ENCODE data around the gene MT2A. TPM values are rescaled to one million over a fixed set of nuclear protein-coding genes. Genes with fewer than 3 reads are reported as not detected.

Gene MT2A
- total and polyA plus RNA-seq, 2 of the 13 experiments (the other 11 are each of a cell fraction or from before 2014, with no cell fraction given) = 135 to 371 TPM

GRCh38 chr16:56601325-56601724, 7.1 kb upstream of the MT2A start:
- H3K9me3 ChIP-seq (ENCODE audit: low read length) = no peaks in the 10 kb centered on the region
- peak; percentile 8; the same call in 1 of the 3 replicates for ATAC-seq
- H3K4me2 ChIP-seq (ENCODE audit: low read depth, low read length) = no peak overlapping the region
- 6% methylated on average over 9 of the region's 9 CpGs for WGBS (ENCODE audit: low lambda C conversion rate)
- in situ Hi-C loops (cut with HindIII; ENCODE audit: extremely low pct_ligation_motif_present, low pct_unique_long_range_greater_than_20kb) (loop anchor here (5.0 kb wide), 1 partner anchor 101 kb away; no protein-coding TSS in a partner anchor), intact Hi-C loops (cut with micrococcal nuclease; ENCODE audit: unreplicated experiment) (loop anchor here (10.0 kb wide), 2 partner anchors 53 to 263 kb away; partner anchors contain the start of genes MT1B, MT1F and SLC12A3)
- CTCF ChIA-PET (ENCODE audit: low intra/inter-chr PET ratio, low total read pairs) = interaction anchor here (2.0 kb wide), 1 partner anchor 24 kb away, joined by 20 read pairs; no protein-coding TSS in a partner anchor
- peaks cover 28% of the 10 kb centered on the region for H3K4me1 ChIP-seq (ENCODE audit: insufficient read depth, low read length)
- FAIRE-seq = no peak
- no peak overlapping the region for H3K4me3 ChIP-seq (replicated peaks in 1 of 3; ENCODE audit: insufficient read depth in 1 of 3, low read depth in 2 of 3, low read length in 3 of 3)
- no peak overlapping the region for H3K27ac ChIP-seq (ENCODE audit: extremely low read length, insufficient read depth, low read length)
- no peak overlapping the region for H3K9ac ChIP-seq (ENCODE audit: insufficient read depth, low read depth, low read length)
- BruUV-seq (replicated peaks) = no TSS peak
- POLR2A ChIA-PET = no interaction called here
- peaks cover 0 to 7% of the 10 kb centered on the region in 2 experiments; a peak in 2 of 5 replicates for H3K27me3 ChIP-seq (ENCODE audit: control insufficient read depth in 1 of 2, insufficient read depth in 2 of 2, low read length in 2 of 2)
- H4K20me1 ChIP-seq (ENCODE audit: insufficient read depth, low read length) = no peaks in the 10 kb centered on the region
- no peaks in the 10 kb centered on the region for H3K36me3 ChIP-seq (replicated peaks in 1 of 2; ENCODE audit: control insufficient read depth in 1 of 2, insufficient read depth in 2 of 2, low read length in 2 of 2)
- DNase-seq (ENCODE audit: low spot score) = no peak
- no peak overlapping the region for H2AFZ ChIP-seq (ENCODE audit: low read length)
- no peaks in the 10 kb centered on the region for H3K79me2 ChIP-seq (ENCODE audit: insufficient read depth, low read length)
- TF ChIP-seq PBX3 (CRISPR knock-in tag; IDR thresholded peaks at IDR 0.05; ENCODE audit: borderline replicate concordance) = no peak
- no peak for TF ChIP-seq IKZF4 (CRISPR knock-in tag; IDR thresholded peaks at IDR 0.05; ENCODE audit: borderline replicate concordance, low read depth, not compliant biosample characterization)
- no peak for TF ChIP-seq ZNF740 (CRISPR knock-in tag; IDR thresholded peaks at IDR 0.05)
- TF ChIP-seq ZBTB44 (CRISPR knock-in tag; IDR thresholded peaks at IDR 0.05) = no peak
- no peak for TF ChIP-seq GLMP (CRISPR knock-in tag; IDR thresholded peaks at IDR 0.05; ENCODE audit: borderline replicate concordance)
- no peak for TF ChIP-seq ZNF205 (CRISPR knock-in tag; IDR thresholded peaks at IDR 0.05)
